ENCODE results near the gene F2RL1. TPM values are rescaled to one million over a fixed set of nuclear protein-coding genes. Genes with fewer than 3 reads are reported as not detected.
"Not testable (repeated sequence)": the region's sequence is repeated elsewhere in the genome, so short reads cannot be mapped to it uniquely, and the experiment has no call there.

Gene F2RL1
- polyA plus RNA-seq, 2 donors = 2.7 to 10.3 TPM

- not testable (repeated sequence) for H3K27ac ChIP-seq (ENCODE audit: low read depth in 2 of 2, low read length in 1 of 2); H3K4me1 ChIP-seq (ENCODE audit: control insufficient read depth in 2 of 2, insufficient read depth in 2 of 2, low read length in 1 of 2); H3K9me3 ChIP-seq (ENCODE audit: control insufficient read depth in 2 of 2, insufficient read depth in 1 of 2, low read depth in 1 of 2, low read length in 1 of 2); H3K36me3 ChIP-seq (ENCODE audit: control insufficient read depth in 2 of 2, insufficient read depth in 2 of 2, low read length in 1 of 2); H3K27me3 ChIP-seq (ENCODE audit: control insufficient read depth in 1 of 2, insufficient read depth in 2 of 2, low read length in 2 of 2); H3K4me3 ChIP-seq (ENCODE audit: low read depth in 1 of 2, low read length in 2 of 2)
These were observed 36.7 kb downstream of the F2RL1 start for GRCh38 chr5:76855501-76855900.

DNA sequence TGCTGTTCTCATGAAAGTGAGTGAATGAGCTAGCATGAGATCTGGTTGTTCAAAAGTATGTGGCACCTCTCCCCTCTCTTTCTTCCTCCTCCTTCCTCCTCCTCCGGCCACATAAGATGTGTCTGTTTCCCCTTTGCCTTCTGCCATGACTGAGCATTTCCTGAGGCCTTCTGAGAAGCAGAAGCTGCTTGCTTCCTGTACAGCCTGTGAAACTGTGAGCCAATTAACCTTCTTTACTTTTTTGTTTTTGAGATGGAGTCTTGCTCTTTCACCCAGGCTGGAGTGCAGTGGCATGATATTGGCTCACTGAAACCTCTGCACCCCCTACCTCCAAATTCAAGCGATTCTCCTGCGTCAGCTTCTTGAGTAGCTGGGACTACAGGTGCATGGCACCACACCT lies 37.1 kb downstream of the F2RL1 start:
- Histone ChIP-seq H3K27ac (ENCODE audit: low read depth in 2 of 2, low read length in 1 of 2) (no peak overlapping the region), H3K36me3 (ENCODE audit: control insufficient read depth in 2 of 2, insufficient read depth in 2 of 2, low read length in 1 of 2) (no peaks in the 10 kb centered on the region), H3K4me1 (ENCODE audit: control insufficient read depth in 2 of 2, insufficient read depth in 2 of 2, low read length in 1 of 2) (no peaks in the 10 kb centered on the region), H3K27me3 (ENCODE audit: control insufficient read depth in 1 of 2, insufficient read depth in 2 of 2, low read length in 2 of 2) (no peaks in the 10 kb centered on the region), H3K4me3 (ENCODE audit: low read depth in 1 of 2, low read length in 2 of 2) (no peak overlapping the region), H3K9me3 (ENCODE audit: control insufficient read depth in 2 of 2, insufficient read depth in 1 of 2, low read depth in 1 of 2, low read length in 1 of 2) (no peaks in the 10 kb centered on the region)
- WGBS, 2 donors = 77 to 83% methylated on average over 3 of the region's 3 CpGs

- WGBS, 2 donors = 70 to 83% methylated on average over 4 of the region's 4 CpGs
- not testable (repeated sequence) for H3K36me3 ChIP-seq (ENCODE audit: control insufficient read depth in 2 of 2, insufficient read depth in 2 of 2, low read length in 1 of 2); H3K27ac ChIP-seq (ENCODE audit: low read depth in 2 of 2, low read length in 1 of 2); H3K9me3 ChIP-seq (ENCODE audit: control insufficient read depth in 2 of 2, insufficient read depth in 1 of 2, low read depth in 1 of 2, low read length in 1 of 2); H3K27me3 ChIP-seq (ENCODE audit: control insufficient read depth in 1 of 2, insufficient read depth in 2 of 2, low read length in 2 of 2); H3K4me3 ChIP-seq (ENCODE audit: low read depth in 1 of 2, low read length in 2 of 2); H3K4me1 ChIP-seq (ENCODE audit: control insufficient read depth in 2 of 2, insufficient read depth in 2 of 2, low read length in 1 of 2)
These were observed 38.0 kb downstream of the F2RL1 start for GRCh38 chr5:76856800-76857199.

DNA sequence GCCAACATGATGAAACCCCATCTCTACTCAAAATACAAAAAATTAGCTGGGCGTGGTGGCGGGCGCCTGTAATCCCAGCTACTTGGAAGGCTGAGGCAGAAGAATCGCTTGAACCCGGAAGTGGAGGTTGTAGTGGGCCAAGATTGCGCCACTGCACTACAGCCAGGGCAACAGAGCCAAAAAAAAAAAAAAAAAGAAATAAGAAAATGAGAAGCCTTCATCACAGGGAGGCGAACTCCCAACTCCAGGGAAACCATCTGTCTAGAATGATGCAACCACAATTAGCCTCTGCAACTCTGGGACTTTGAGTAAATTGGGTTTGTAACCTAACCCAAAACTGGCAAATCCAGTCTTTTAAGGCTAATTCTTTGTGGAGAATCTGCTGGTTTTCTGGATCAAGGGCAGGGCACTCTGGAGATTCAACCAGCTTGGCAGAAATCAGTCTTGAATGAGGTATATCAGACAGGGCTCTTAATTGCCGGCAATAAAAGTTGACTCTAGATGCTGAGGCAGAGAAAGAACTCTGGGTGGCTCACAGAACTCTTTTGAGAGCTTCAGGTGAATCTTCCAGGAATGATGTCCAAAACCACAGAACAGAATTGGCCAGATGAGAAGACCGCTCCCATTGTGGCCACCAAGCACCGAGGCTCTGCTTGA lies 40.9 kb downstream of the F2RL1 start:
- Histone ChIP-seq H3K27ac (ENCODE audit: low read depth in 2 of 2, low read length in 1 of 2) (no peak overlapping the region), H3K4me3 (ENCODE audit: low read depth in 1 of 2, low read length in 2 of 2) (no peak overlapping the region), H3K36me3 (ENCODE audit: control insufficient read depth in 2 of 2, insufficient read depth in 2 of 2, low read length in 1 of 2) (no peaks in the 10 kb centered on the region), H3K27me3 (ENCODE audit: control insufficient read depth in 1 of 2, insufficient read depth in 2 of 2, low read length in 2 of 2) (no peaks in the 10 kb centered on the region), H3K9me3 (ENCODE audit: control insufficient read depth in 2 of 2, insufficient read depth in 1 of 2, low read depth in 1 of 2, low read length in 1 of 2) (no peaks in the 10 kb centered on the region), H3K4me1 (ENCODE audit: control insufficient read depth in 2 of 2, insufficient read depth in 2 of 2, low read length in 1 of 2) (no peaks in the 10 kb centered on the region)
- WGBS, 2 donors = 80 to 82% methylated on average over 10 of the region's 10 CpGs

DNA sequence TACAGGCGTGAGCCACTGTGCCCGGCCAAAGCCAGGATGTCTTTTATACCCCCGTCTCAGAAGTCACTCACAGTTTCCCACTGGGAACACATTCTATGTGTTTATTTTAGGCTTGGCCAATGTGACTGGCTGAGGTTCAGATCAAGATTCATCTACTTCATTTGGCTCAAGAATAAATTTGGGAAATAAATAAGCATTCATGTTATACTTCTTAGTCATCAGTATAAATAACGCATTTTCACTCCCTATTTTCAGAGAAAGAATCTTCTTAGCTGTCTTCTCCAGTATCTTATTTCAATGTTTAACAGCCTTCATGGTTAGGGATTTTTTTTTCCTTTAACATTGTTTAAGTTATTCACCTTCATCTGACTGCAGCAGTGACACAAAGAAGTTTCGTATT lies 42.8 kb downstream of the F2RL1 start:
- Histone ChIP-seq H3K9me3 (ENCODE audit: control insufficient read depth in 2 of 2, insufficient read depth in 1 of 2, low read depth in 1 of 2, low read length in 1 of 2) (no peaks in the 10 kb centered on the region), H3K4me1 (ENCODE audit: control insufficient read depth in 2 of 2, insufficient read depth in 2 of 2, low read length in 1 of 2) (no peaks in the 10 kb centered on the region), H3K4me3 (ENCODE audit: low read depth in 1 of 2, low read length in 2 of 2) (no peak overlapping the region), H3K27me3 (ENCODE audit: control insufficient read depth in 1 of 2, insufficient read depth in 2 of 2, low read length in 2 of 2) (no peaks in the 10 kb centered on the region), H3K27ac (ENCODE audit: low read depth in 2 of 2, low read length in 1 of 2) (no peak overlapping the region), H3K36me3 (ENCODE audit: control insufficient read depth in 2 of 2, insufficient read depth in 2 of 2, low read length in 1 of 2) (no peaks in the 10 kb centered on the region)
- WGBS, 2 donors = 51 to 73% methylated on average over 5 of the region's 5 CpGs

DNA sequence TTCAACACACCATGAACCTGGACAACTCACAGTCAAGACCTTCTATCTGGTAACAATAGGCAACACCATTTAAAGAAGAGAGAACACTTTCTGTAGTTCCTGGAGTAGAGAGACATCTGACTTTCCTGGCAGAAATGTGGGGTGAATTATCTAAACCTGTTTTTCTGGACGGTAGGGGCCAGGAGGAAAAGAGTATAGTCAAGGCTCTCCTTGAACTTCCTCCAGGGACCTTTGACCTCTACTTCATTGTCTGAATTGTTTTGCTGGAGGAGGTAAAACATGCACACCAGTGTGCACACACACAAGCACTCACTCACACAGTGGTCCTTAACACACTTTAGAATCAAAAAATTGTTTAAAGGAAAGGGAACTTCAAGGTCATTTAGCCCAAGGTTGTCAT lies 44.2 kb downstream of the F2RL1 start:
- Histone ChIP-seq H3K4me1 (ENCODE audit: control insufficient read depth in 2 of 2, insufficient read depth in 2 of 2, low read length in 1 of 2) (no peaks in the 10 kb centered on the region), H3K36me3 (ENCODE audit: control insufficient read depth in 2 of 2, insufficient read depth in 2 of 2, low read length in 1 of 2) (no peaks in the 10 kb centered on the region), H3K9me3 (ENCODE audit: control insufficient read depth in 2 of 2, insufficient read depth in 1 of 2, low read depth in 1 of 2, low read length in 1 of 2) (no peaks in the 10 kb centered on the region), H3K27me3 (ENCODE audit: control insufficient read depth in 1 of 2, insufficient read depth in 2 of 2, low read length in 2 of 2) (no peaks in the 10 kb centered on the region), H3K27ac (ENCODE audit: low read depth in 2 of 2, low read length in 1 of 2) (no peak overlapping the region), H3K4me3 (ENCODE audit: low read depth in 1 of 2, low read length in 2 of 2) (no peak overlapping the region)
- 36 to 42% methylated on average over 1 of the region's 1 CpG for WGBS, 2 donors

- H3K4me3 ChIP-seq (ENCODE audit: low read depth in 1 of 2, low read length in 2 of 2) = no peak overlapping the region
- H3K36me3 ChIP-seq (ENCODE audit: control insufficient read depth in 2 of 2, insufficient read depth in 2 of 2, low read length in 1 of 2) = no peaks in the 10 kb centered on the region
- no peaks in the 10 kb centered on the region for H3K27me3 ChIP-seq (ENCODE audit: control insufficient read depth in 1 of 2, insufficient read depth in 2 of 2, low read length in 2 of 2)
- 87 to 89% methylated on average over 2 of the region's 2 CpGs for WGBS, 2 donors
- H3K4me1 ChIP-seq (ENCODE audit: control insufficient read depth in 2 of 2, insufficient read depth in 2 of 2, low read length in 1 of 2) = no peaks in the 10 kb centered on the region
- H3K27ac ChIP-seq (ENCODE audit: low read depth in 2 of 2, low read length in 1 of 2) = no peak overlapping the region
- H3K9me3 ChIP-seq (ENCODE audit: control insufficient read depth in 2 of 2, insufficient read depth in 1 of 2, low read depth in 1 of 2, low read length in 1 of 2) = no peaks in the 10 kb centered on the region
These were observed 47.7 kb downstream of the F2RL1 start for GRCh38 chr5:76866503-76866902.

DNA sequence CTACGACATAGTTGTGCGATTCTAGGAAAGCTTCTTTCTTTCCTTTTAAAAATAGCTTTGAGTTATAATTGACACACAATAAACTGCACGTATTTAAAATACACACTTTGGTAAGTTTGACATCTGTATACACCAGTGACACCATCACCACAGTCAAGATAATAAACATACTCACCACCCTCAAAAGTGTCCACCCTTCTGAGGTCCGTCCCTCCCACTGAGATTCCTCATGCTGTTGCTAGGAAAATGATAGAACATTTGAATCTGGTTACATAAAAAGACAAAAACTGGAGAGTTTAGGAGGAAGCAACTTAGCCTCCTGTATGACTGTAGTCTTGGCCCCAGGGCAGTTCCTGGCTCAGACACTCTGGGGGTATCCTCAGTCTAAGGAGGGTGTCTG lies 48.2 kb downstream of the F2RL1 start:
- H3K4me3 ChIP-seq (ENCODE audit: low read depth in 1 of 2, low read length in 2 of 2) = no peak overlapping the region
- 74 to 77% methylated on average over 4 of the region's 4 CpGs for WGBS, 2 donors
- H3K4me1 ChIP-seq (ENCODE audit: control insufficient read depth in 2 of 2, insufficient read depth in 2 of 2, low read length in 1 of 2) = no peaks in the 10 kb centered on the region
- H3K36me3 ChIP-seq (ENCODE audit: control insufficient read depth in 2 of 2, insufficient read depth in 2 of 2, low read length in 1 of 2) = no peaks in the 10 kb centered on the region
- no peaks in the 10 kb centered on the region for H3K9me3 ChIP-seq (ENCODE audit: control insufficient read depth in 2 of 2, insufficient read depth in 1 of 2, low read depth in 1 of 2, low read length in 1 of 2)
- H3K27me3 ChIP-seq (ENCODE audit: control insufficient read depth in 1 of 2, insufficient read depth in 2 of 2, low read length in 2 of 2) = no peaks in the 10 kb centered on the region
- H3K27ac ChIP-seq (ENCODE audit: low read depth in 2 of 2, low read length in 1 of 2) = no peak overlapping the region

GRCh38 chr5:76867827-76868693 lies 49.2 kb downstream of the F2RL1 start:
- Histone ChIP-seq H3K36me3 (ENCODE audit: control insufficient read depth in 2 of 2, insufficient read depth in 2 of 2, low read length in 1 of 2) (no peaks in the 10 kb centered on the region), H3K4me3 (ENCODE audit: low read depth in 1 of 2, low read length in 2 of 2) (no peak overlapping the region), H3K27me3 (ENCODE audit: control insufficient read depth in 1 of 2, insufficient read depth in 2 of 2, low read length in 2 of 2) (no peaks in the 10 kb centered on the region), H3K4me1 (ENCODE audit: control insufficient read depth in 2 of 2, insufficient read depth in 2 of 2, low read length in 1 of 2) (no peaks in the 10 kb centered on the region), H3K27ac (ENCODE audit: low read depth in 2 of 2, low read length in 1 of 2) (no peak overlapping the region), H3K9me3 (ENCODE audit: control insufficient read depth in 2 of 2, insufficient read depth in 1 of 2, low read depth in 1 of 2, low read length in 1 of 2) (no peaks in the 10 kb centered on the region)
- WGBS, 2 donors = 57 to 59% methylated on average over 8 of the region's 8 CpGs

- 75 to 76% methylated on average over 6 of the region's 6 CpGs for WGBS, 2 donors
- no peak overlapping the region for H3K27ac ChIP-seq (ENCODE audit: low read depth in 2 of 2, low read length in 1 of 2)
- no peaks in the 10 kb centered on the region for H3K27me3 ChIP-seq (ENCODE audit: control insufficient read depth in 1 of 2, insufficient read depth in 2 of 2, low read length in 2 of 2)
- H3K4me3 ChIP-seq (ENCODE audit: low read depth in 1 of 2, low read length in 2 of 2) = no peak overlapping the region
- H3K9me3 ChIP-seq (ENCODE audit: control insufficient read depth in 2 of 2, insufficient read depth in 1 of 2, low read depth in 1 of 2, low read length in 1 of 2) = no peaks in the 10 kb centered on the region
- no peaks in the 10 kb centered on the region for H3K36me3 ChIP-seq (ENCODE audit: control insufficient read depth in 2 of 2, insufficient read depth in 2 of 2, low read length in 1 of 2)
- no peaks in the 10 kb centered on the region for H3K4me1 ChIP-seq (ENCODE audit: control insufficient read depth in 2 of 2, insufficient read depth in 2 of 2, low read length in 1 of 2)
These were observed 51.2 kb downstream of the F2RL1 start for GRCh38 chr5:76870046-76870445.
